Ishikawa (cell line): ENCODE data around the gene NFAM1.

Source experiments
- CEBPB ChIP-seq: IDR thresholded peaks from 2 replicates; pipeline ENCODE4 v1.6.1; 2012
- CREB1 ChIP-seq: IDR thresholded peaks from 2 replicates; pipeline ENCODE4 v1.6.1; 2012; ENCODE audit warnings: low read depth
- EGR1 ChIP-seq: IDR thresholded peaks from 2 replicates; pipeline ENCODE4 v1.6.1; 2012
- EP300 ChIP-seq: IDR thresholded peaks from 2 replicates; pipeline ENCODE4 v1.6.1; 2012; ENCODE audit warnings: borderline replicate concordance
- FOXM1 ChIP-seq: IDR thresholded peaks from 2 replicates; pipeline ENCODE4 v1.6.1; 2012; ENCODE audit warnings: low read depth, borderline replicate concordance
- MAX ChIP-seq: IDR thresholded peaks from 2 replicates; pipeline ENCODE4 v1.6.1; 2012
- NFIC ChIP-seq: IDR thresholded peaks from 2 replicates; pipeline ENCODE4 v1.6.1; 2012
- RAD21 ChIP-seq: IDR thresholded peaks from 2 replicates; pipeline ENCODE4 v1.6.1; 2012; ENCODE audit warnings: low read depth
- REST ChIP-seq: IDR thresholded peaks from 2 replicates; pipeline ENCODE4 v1.6.1; 2012; ENCODE audit warnings: low read depth, mild to moderate bottlenecking
- TAF1 ChIP-seq: IDR thresholded peaks from 2 replicates; pipeline ENCODE4 v1.6.1; 2012; ENCODE audit warnings: low read depth, mild to moderate bottlenecking
- TCF12 ChIP-seq: IDR thresholded peaks from 2 replicates; pipeline ENCODE4 v1.6.1; 2012; ENCODE audit warnings: low read depth
- TEAD4 ChIP-seq: IDR thresholded peaks from 2 replicates; pipeline ENCODE4 v1.6.1; 2012
- USF1 ChIP-seq: IDR thresholded peaks from 2 replicates; pipeline ENCODE4 v1.6.1; 2012
- YY1 ChIP-seq: IDR thresholded peaks from 2 replicates; pipeline ENCODE4 v1.6.1; 2012; ENCODE audit warnings: low read depth
- ZBTB7A ChIP-seq: IDR thresholded peaks from 2 replicates; pipeline ENCODE4 v1.6.1; 2012; ENCODE audit warnings: low read depth

Gene NFAM1

GRCh38 chr22:42414565-42415303 lies 17.5 kb downstream of the NFAM1 start:
- TF ChIP-seq USF1 (no peak), YY1 (no peak), FOXM1 (no peak), CEBPB (no peak), RAD21 (no peak), TCF12 (no peak), REST (no peak)

GRCh38 chr22:42414021-42414420 lies 18.2 kb downstream of the NFAM1 start:
- TF ChIP-seq TCF12 (no peak), TAF1 (no peak), TEAD4 (no peak), EGR1 (no peak), FOXM1 (no peak), EP300 (no peak), USF1 (no peak), MAX (no peak), ZBTB7A (no peak), RAD21 (no peak), CEBPB (no peak), CREB1 (no peak)

- TF ChIP-seq EP300 = no peak
- TF ChIP-seq FOXM1 = no peak
- no peak for TF ChIP-seq REST
- TF ChIP-seq CEBPB = no peak
- TF ChIP-seq ZBTB7A = no peak
- TF ChIP-seq MAX = no peak
- no peak for TF ChIP-seq USF1
- no peak for TF ChIP-seq YY1
Measured at GRCh38 chr22:42412744-42413333, 19.4 kb downstream of the NFAM1 start.

- no peak for TF ChIP-seq RAD21
Measured at GRCh38 chr22:42410708-42411107, 21.5 kb downstream of the NFAM1 start.

GRCh38 chr22:42408810-42409529 lies 23.2 kb downstream of the NFAM1 start:
- TF ChIP-seq TEAD4 (no peak), CREB1 (no peak), NFIC (no peak), REST (no peak), USF1 (no peak), TCF12 (no peak), RAD21 (no peak), TAF1 (no peak), ZBTB7A (no peak), FOXM1 (no peak)
